HCT116 (cell line): ENCODE data around the gene TPK1. TPM values are rescaled to one million over a fixed set of nuclear protein-coding genes. Genes with fewer than 3 reads are reported as not detected.

ENCODE experiments used
- ATAC-seq: fragments of 200-7000 bp; cut with Tn5 transposase; 2 replicates; pipeline ENCODE4 v1.9.1; 2020; ENCODE audit warnings: mild to moderate bottlenecking, moderate library complexity
- BruUV-seq: library from RNA; stranded (reverse); fragments of 400-500 nt; replicated peaks from 2 replicates; lab custom pipeline; 2021; lab: Mats Ljungman, UMichigan
- CTCF ChIA-PET: fragments of 300-600 bp; sonication (Branson Sonifier 250); formaldehyde crosslinking; loops from one replicate; lab custom pipeline; 2021; ENCODE audit warnings: antibody characterized with exemption; lab: Charles Lee
- POLR2A ChIA-PET: fragments of 300-600, 350-600 bp; sonication (Branson Sonifier 250); formaldehyde crosslinking; loops from one replicate; lab custom pipeline; 2021; ENCODE audit warnings: antibody characterized with exemption; lab: Charles Lee
- RAD21 ChIA-PET, 2 experiments: fragments of 300-600 bp; sonication (Branson Sonifier 250); formaldehyde crosslinking; loops; one replicate each; lab custom pipeline; 2023; ENCODE audit warnings: low total read pairs in 2 of 2; ENCODE audit not compliant: uncharacterized antibody in 2 of 2, unreplicated experiment in 2 of 2, low non-redundant PET in 1 of 2; lab: Charles Lee
- DNase-seq: peaks from one replicate; pipeline ENCODE4 v3.0.0-alpha.2; 2010; ENCODE audit warnings: low read depth, low spot score
- H2AFZ ChIP-seq: fragments of 200-600 bp; shearing (Covaris generic), sonication (generic); 2 replicates; pipeline ENCODE4 v1.6.1; 2017; ENCODE audit warnings: low read depth, mixed run types, mixed read lengths, antibody characterized with exemption, low read length; ENCODE audit not compliant: poor library complexity, severe bottlenecking
- H3K27ac ChIP-seq: 2 replicates; pipeline ENCODE4 v1.5.1; 2012; ENCODE audit warnings: low read depth, low read length
- H3K27me3 ChIP-seq: fragments of 200-600 bp; sonication (generic); 2 replicates; pipeline ENCODE4 v1.6.1; 2016; ENCODE audit warnings: mixed run types, low read length, mixed read lengths; ENCODE audit not compliant: insufficient read depth
- H3K36me3 ChIP-seq, 2 experiments: fragments of 200-500 bp in 1 of 2; fragments of 200-600 bp in 1 of 2; sonication (Bioruptor generic) in 1 of 2; sonication (generic) in 1 of 2; 2 replicates each; pipeline versions ENCODE4 v1.5.1 to v1.6.1; 2014 to 2016; ENCODE audit warnings: low read length in 2 of 2, inconsistent platforms in 1 of 2, mixed read lengths in 1 of 2, mixed run types in 1 of 2; ENCODE audit not compliant: insufficient read depth in 2 of 2, control insufficient read depth in 1 of 2
- H3K4me1 ChIP-seq, 2 experiments: fragments of 200-600 bp in 1 of 2; sonication (generic) in 1 of 2; 2 replicates each; pipeline versions ENCODE4 v1.5.1 to v1.6.1; 2012 to 2017; ENCODE audit warnings: low read length in 2 of 2, inconsistent platforms in 1 of 2, mild to moderate bottlenecking in 1 of 2, mixed read lengths in 1 of 2, mixed run types in 1 of 2, moderate library complexity in 1 of 2; ENCODE audit not compliant: insufficient read depth in 2 of 2, control insufficient read depth in 1 of 2
- H3K4me2 ChIP-seq: fragments of 200-600 bp; sonication (generic); 2 replicates; pipeline ENCODE4 v1.6.1; 2017; ENCODE audit warnings: mixed run types, low read length, mixed read lengths
- H3K4me3 ChIP-seq, 2 experiments: fragments of 200-600 bp in 1 of 2; sonication (generic) in 1 of 2; replicated peaks in 1 of 2; 2 replicates each; pipeline ENCODE4 v1.5.1; 2011 to 2016; ENCODE audit warnings: low read length in 2 of 2, control low read depth in 1 of 2, low read depth in 1 of 2, mild to moderate bottlenecking in 1 of 2, mixed read lengths in 1 of 2, mixed run types in 1 of 2
- H3K79me2 ChIP-seq: fragments of 200-600 bp; sonication (generic); 2 replicates; pipeline ENCODE4 v1.6.1; 2017; ENCODE audit warnings: mild to moderate bottlenecking, mixed run types, low read length, moderate library complexity, mixed read lengths; ENCODE audit not compliant: insufficient read depth
- H3K9ac ChIP-seq: fragments of 200-600 bp; sonication (generic); 2 replicates; pipeline ENCODE4 v1.6.1; 2016; ENCODE audit warnings: low read length, mixed read lengths
- H3K9me2 ChIP-seq: fragments of 200-600 bp; sonication (generic), shearing (Covaris generic); 2 replicates; pipeline ENCODE4 v1.6.1; 2017; ENCODE audit warnings: mixed run types, mild to moderate bottlenecking, moderate library complexity; ENCODE audit not compliant: insufficient read depth
- H3K9me3 ChIP-seq, 2 experiments: fragments of 200-500 bp in 1 of 2; fragments of 200-600 bp in 1 of 2; sonication (Bioruptor generic) in 1 of 2; sonication (generic) in 1 of 2; 2 replicates each; pipeline ENCODE4 v1.6.1; 2014 to 2017; ENCODE audit warnings: low read length in 2 of 2, mixed read lengths in 2 of 2, inconsistent platforms in 1 of 2, low read depth in 1 of 2, mild to moderate bottlenecking in 1 of 2, mixed run types in 1 of 2, moderate library complexity in 1 of 2; ENCODE audit not compliant: control insufficient read depth in 1 of 2, insufficient read depth in 1 of 2
- H4K20me1 ChIP-seq: fragments of 200-600 bp; sonication (generic), shearing (Covaris generic); 2 replicates; pipeline ENCODE4 v1.6.1; 2017; ENCODE audit warnings: mixed run types, mild to moderate bottlenecking, moderate library complexity; ENCODE audit not compliant: insufficient read depth
- ATF3 ChIP-seq: IDR thresholded peaks from 2 replicates; pipeline ENCODE4 v1.6.1; 2012
- CBX3 ChIP-seq: IDR thresholded peaks from 2 replicates; pipeline ENCODE4 v1.6.1; 2012; ENCODE audit warnings: low read depth
- CEBPB ChIP-seq: IDR thresholded peaks from 2 replicates; pipeline ENCODE4 v1.6.1; 2012; ENCODE audit warnings: low read depth
- CTCF ChIP-seq, 3 experiments: fragments of 200-600 bp in 1 of 3; sonication (generic) in 1 of 3; IDR thresholded peaks in 2 of 3; conservative IDR thresholded peaks in 1 of 3; 2 replicates each; pipeline ENCODE4 v1.5.1; 2012 to 2017; ENCODE audit warnings: low read depth in 2 of 3, low read length in 2 of 3, antibody characterized with exemption in 1 of 3, borderline replicate concordance in 1 of 3, control low read depth in 1 of 3, mild to moderate bottlenecking in 1 of 3, mixed read lengths in 1 of 3, mixed run types in 1 of 3, moderate library complexity in 1 of 3; ENCODE audit not compliant: insufficient read depth in 1 of 3
- ELF1 ChIP-seq: IDR thresholded peaks from 2 replicates; pipeline ENCODE4 v1.6.1; 2012; ENCODE audit warnings: low read depth, borderline replicate concordance
- EZH2 ChIP-seq: fragments of 200-600 bp; sonication (generic); IDR thresholded peaks from 2 replicates; pipeline ENCODE4 v1.6.1; 2017; ENCODE audit warnings: antibody characterized with exemption, mixed run types
- FOSL1 ChIP-seq: IDR thresholded peaks from 2 replicates; pipeline ENCODE4 v1.6.1; 2012; ENCODE audit warnings: low read depth
- JUND ChIP-seq: IDR thresholded peaks from 2 replicates; pipeline ENCODE4 v1.6.1; 2012
- POLR2A ChIP-seq: IDR thresholded peaks from 2 replicates; pipeline ENCODE4 v1.7.0; 2011; ENCODE audit warnings: borderline replicate concordance; ENCODE audit not compliant: insufficient read depth, insufficient read length; ENCODE audit errors: extremely low read depth
- RAD21 ChIP-seq: IDR thresholded peaks from 2 replicates; pipeline ENCODE4 v1.6.1; 2012; ENCODE audit warnings: low read depth, mild to moderate bottlenecking
- REST ChIP-seq: IDR thresholded peaks from 2 replicates; pipeline ENCODE4 v1.6.1; 2012; ENCODE audit warnings: low read depth
- SIN3A ChIP-seq: IDR thresholded peaks from 2 replicates; pipeline ENCODE4 v1.6.1; 2012; ENCODE audit warnings: low read depth
- SP1 ChIP-seq: IDR thresholded peaks from 2 replicates; pipeline ENCODE4 v1.6.1; 2012; ENCODE audit warnings: low read depth
- SRF ChIP-seq: IDR thresholded peaks from 2 replicates; pipeline ENCODE4 v1.6.1; 2012; ENCODE audit warnings: low read depth
- TCF7L2 ChIP-seq: IDR thresholded peaks from 2 replicates; pipeline ENCODE4 v1.7.0; 2011; ENCODE audit warnings: borderline replicate concordance, inconsistent platforms; ENCODE audit not compliant: insufficient read depth, insufficient read length; ENCODE audit errors: extremely low read depth
- YY1 ChIP-seq: IDR thresholded peaks from 2 replicates; pipeline ENCODE4 v1.6.1; 2011; ENCODE audit warnings: low read length, low read depth, moderate library complexity, mild to moderate bottlenecking; ENCODE audit not compliant: insufficient replicate concordance; ENCODE audit errors: extremely low read depth
- ZBTB33 ChIP-seq: IDR thresholded peaks from 2 replicates; pipeline ENCODE4 v1.6.1; 2011; ENCODE audit warnings: mild to moderate bottlenecking, low read length, moderate library complexity; ENCODE audit not compliant: insufficient replicate concordance; ENCODE audit errors: extremely low read depth
- ZFX ChIP-seq: fragments of 450-650 bp; IDR thresholded peaks from 2 replicates; pipeline ENCODE4 v1.6.1; 2017
- ZNF274 ChIP-seq: fragments of 200-500 bp; sonication (Bioruptor generic); IDR thresholded peaks from 2 replicates; pipeline ENCODE4 v1.6.1; 2014; ENCODE audit warnings: mild to moderate bottlenecking, low read depth, low read length, inconsistent platforms
- intact Hi-C: fragments of 100-400 bp; cut with micrococcal nuclease; formaldehyde crosslinking; loops from 2 replicates; pipeline ENCODE4 v1.10.0; 2022
- total RNA-seq: library from RNA; stranded (reverse); gene quantifications from one replicate; pipeline ENCODE4 v1.2.1, GENCODE V29; 2021; ENCODE audit not compliant: unreplicated experiment

Gene TPK1
- total RNA-seq, 1 experiment from 2014 or later, result 5.4 TPM

GRCh38 chr7:144713850-144714249 lies 122.0 kb downstream of the TPK1 start:
- no peak for TF ChIP-seq SIN3A
- no peak for TF ChIP-seq FOSL1
- no peak for TF ChIP-seq CBX3
- no peak for TF ChIP-seq REST
- no peak for TF ChIP-seq TCF7L2
- no peak for TF ChIP-seq ELF1
- no peak for TF ChIP-seq CEBPB
- no peak for TF ChIP-seq SP1
- no peak for TF ChIP-seq CTCF (IDR thresholded peaks at IDR 0.05 in 2 of 3, conservative IDR thresholded peaks at IDR 0.05 in 1 of 3; ENCODE audit: borderline replicate concordance in 1 of 3, insufficient read depth in 1 of 3, low read depth in 2 of 3, low read length in 2 of 3)
- no peak for TF ChIP-seq JUND
- TF ChIP-seq ATF3, result no peak
- TF ChIP-seq ZBTB33, result no peak
- no peak for TF ChIP-seq ZNF274
- TF ChIP-seq EZH2, result no peak
- TF ChIP-seq RAD21, result no peak
- no peak for TF ChIP-seq ZFX
- TF ChIP-seq SRF, result no peak
- no peak for TF ChIP-seq POLR2A
- TF ChIP-seq YY1, result no peak
- no peaks in the 10 kb centered on the region for H3K9me3 ChIP-seq
- H3K4me3 ChIP-seq, result no peak overlapping the region
- no peak overlapping the region for H3K4me2 ChIP-seq
- H3K79me2 ChIP-seq, result no peaks in the 10 kb centered on the region
- CTCF ChIA-PET, result no interaction called here
- no peak overlapping the region for H3K27ac ChIP-seq
- H3K4me1 ChIP-seq, result no peaks in the 10 kb centered on the region
- H3K9ac ChIP-seq, result no peak overlapping the region
- no TSS peak for BruUV-seq
- RAD21 ChIA-PET, result no interaction called here
- H3K36me3 ChIP-seq, result no peaks in the 10 kb centered on the region
- POLR2A ChIA-PET, result no interaction called here
- no peak overlapping the region for H2AFZ ChIP-seq
- H4K20me1 ChIP-seq, result no peaks in the 10 kb centered on the region
- ATAC-seq, result no peak
- no peak for DNase-seq
- H3K9me2 ChIP-seq, result no peaks in the 10 kb centered on the region
- intact Hi-C loops, result no loop called here
- no peaks in the 10 kb centered on the region for H3K27me3 ChIP-seq
